GM10266 (cell line): ENCODE results near the gene PXDN.

Experiments used
- DNase-seq: peaks from one replicate; pipeline ENCODE4 v3.0.0; 2012; ENCODE audit errors: extremely low spot score
- CTCF ChIP-seq: IDR thresholded peaks from 2 replicates; pipeline ENCODE4 v1.5.1; 2012; ENCODE audit warnings: mild to moderate bottlenecking, low read depth; ENCODE audit not compliant: control insufficient read depth, insufficient read depth; ENCODE audit errors: missing control alignments

PXDN gene

GRCh38 chr2:1741851-1742250 lies 2.5 kb downstream of the PXDN start:
- no peak for TF ChIP-seq CTCF
- no peak for DNase-seq

GRCh38 chr2:1740716-1741589 lies 3.4 kb downstream of the PXDN start:
- TF ChIP-seq CTCF, result no peak
- DNase-seq, result no peak

- no peak for DNase-seq
- TF ChIP-seq CTCF, result no peak
Measured at GRCh38 chr2:1739961-1740715, 4.2 kb downstream of the PXDN start.

- DNase-seq, result no peak
- no peak for TF ChIP-seq CTCF
Measured at GRCh38 chr2:1739322-1739957, 4.9 kb downstream of the PXDN start.

- no peak for TF ChIP-seq CTCF
- DNase-seq, result no peak
Measured at GRCh38 chr2:1738646-1739302, 5.5 kb downstream of the PXDN start.

GRCh38 chr2:1738163-1738562 lies 6.2 kb downstream of the PXDN start:
- TF ChIP-seq CTCF, result no peak
- DNase-seq, result no peak
